Kidney glomerular epithelial cell (primary cell): ENCODE measurements around the gene UNC79.

Experiments used
- DNase-seq: peaks from one replicate; lab custom pipeline; 2025; lab: John Stamatoyannopoulos, UW

UNC79 gene

DNA sequence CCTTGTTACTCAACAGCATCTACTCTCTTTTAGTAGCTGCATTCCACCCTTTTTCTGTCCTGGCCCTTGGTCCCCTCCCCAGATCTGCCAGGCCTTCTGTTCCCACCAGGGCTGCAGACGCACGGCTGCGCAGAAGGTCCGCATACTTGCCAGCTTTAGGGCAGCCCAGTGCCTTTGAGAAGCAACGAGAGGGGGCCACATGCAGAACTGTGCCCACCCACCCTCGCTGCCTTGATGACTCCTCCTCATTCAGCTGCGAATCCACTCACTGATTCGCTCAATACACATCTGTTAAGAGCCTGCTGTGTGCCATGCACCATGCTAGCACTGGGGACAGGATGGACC lies 318.3 kb downstream of the UNC79 start:
- DNase-seq: no peak

GRCh38 chr14:93751946-93752655 lies 321.4 kb downstream of the UNC79 start:
- no peak for DNase-seq

GRCh38 chr14:93752980-93753561 lies 322.3 kb downstream of the UNC79 start:
- DNase-seq: no peak

GRCh38 chr14:93753647-93754046 lies 322.9 kb downstream of the UNC79 start:
- no peak for DNase-seq

GRCh38 chr14:93757206-93757605 lies 326.5 kb downstream of the UNC79 start:
- DNase-seq: no peak
